ENCODE measurements around the gene NPHP4. TPM values are rescaled to one million over a fixed set of nuclear protein-coding genes. Genes with fewer than 3 reads are reported as not detected.

NPHP4 gene
- total RNA-seq, 2 donors from 2014 or later: 11.4 to 32.2 TPM

GRCh38 chr1:5941671-5942070 is 50.6 kb downstream of the NPHP4 start:
- H3K4me3 ChIP-seq: no peak overlapping the region
- intact Hi-C loops (cut with DNase I): no loop called here
- no peaks in the 10 kb centered on the region for H3K4me1 ChIP-seq (replicated peaks)
- H3K27me3 ChIP-seq (replicated peaks; ENCODE audit: insufficient read depth): no peaks in the 10 kb centered on the region
- WGBS: 90% methylated on average over 7 of the region's 7 CpGs
- no peak for DNase-seq (ENCODE audit: low spot score)
- H3K9me3 ChIP-seq: no peaks in the 10 kb centered on the region
- H3K27ac ChIP-seq: no peak overlapping the region
- H3K36me3 ChIP-seq: no peaks in the 10 kb centered on the region
- TF ChIP-seq POLR2A (IDR thresholded peaks at IDR 0.05): no peak
- TF ChIP-seq POLR2AphosphoS5 (IDR thresholded peaks at IDR 0.05): no peak
- TF ChIP-seq CTCF (IDR thresholded peaks at IDR 0.05): no peak

- Histone ChIP-seq H3K27ac (no peak overlapping the region), H3K4me3 (no peak overlapping the region), H3K9me3 (no peaks in the 10 kb centered on the region), H3K36me3 (no peaks in the 10 kb centered on the region), H3K27me3 (replicated peaks; ENCODE audit: insufficient read depth) (no peaks in the 10 kb centered on the region), H3K4me1 (replicated peaks) (no peaks in the 10 kb centered on the region)
- no peak for TF ChIP-seq CTCF (IDR thresholded peaks at IDR 0.05)
- no peak for TF ChIP-seq POLR2AphosphoS5 (IDR thresholded peaks at IDR 0.05)
- no peak for TF ChIP-seq POLR2A (IDR thresholded peaks at IDR 0.05)
- DNase-seq (ENCODE audit: low spot score): no peak
- intact Hi-C loops (cut with DNase I): no loop called here
- WGBS: 89% methylated on average over 2 of the region's 2 CpGs
Observed at GRCh38 chr1:5940723-5941407, 51.4 kb downstream of the NPHP4 start.

GRCh38 chr1:5939271-5940170 is 52.7 kb downstream of the NPHP4 start:
- intact Hi-C loops (cut with DNase I): no loop called here
- DNase-seq (ENCODE audit: low spot score): no peak
- TF ChIP-seq POLR2A (IDR thresholded peaks at IDR 0.05): no peak
- TF ChIP-seq POLR2AphosphoS5 (IDR thresholded peaks at IDR 0.05): no peak
- no peak for TF ChIP-seq CTCF (IDR thresholded peaks at IDR 0.05)
- H3K27me3 ChIP-seq (replicated peaks; ENCODE audit: insufficient read depth): no peaks in the 10 kb centered on the region
- H3K4me3 ChIP-seq: no peak overlapping the region
- no peaks in the 10 kb centered on the region for H3K36me3 ChIP-seq
- no peaks in the 10 kb centered on the region for H3K9me3 ChIP-seq
- 87% methylated on average over 13 of the region's 13 CpGs for WGBS
- H3K4me1 ChIP-seq (replicated peaks): no peaks in the 10 kb centered on the region
- no peak overlapping the region for H3K27ac ChIP-seq

- no peaks in the 10 kb centered on the region for H3K9me3 ChIP-seq
- intact Hi-C loops (cut with DNase I): no loop called here
- H3K4me1 ChIP-seq (replicated peaks): no peaks in the 10 kb centered on the region
- TF ChIP-seq POLR2A (IDR thresholded peaks at IDR 0.05): no peak
- TF ChIP-seq POLR2AphosphoS5 (IDR thresholded peaks at IDR 0.05): no peak
- H3K4me3 ChIP-seq: no peak overlapping the region
- 91% methylated on average over 16 of the region's 17 CpGs for WGBS
- no peaks in the 10 kb centered on the region for H3K36me3 ChIP-seq
- no peak overlapping the region for H3K27ac ChIP-seq
- H3K27me3 ChIP-seq (replicated peaks; ENCODE audit: insufficient read depth): no peaks in the 10 kb centered on the region
- DNase-seq (ENCODE audit: low spot score): no peak
Observed at GRCh38 chr1:5938101-5938646, 54.1 kb downstream of the NPHP4 start.

- 91% methylated on average over 9 of the region's 9 CpGs for WGBS
- H3K4me3 ChIP-seq: no peak overlapping the region
- no peaks in the 10 kb centered on the region for H3K27me3 ChIP-seq (replicated peaks; ENCODE audit: insufficient read depth)
- DNase-seq (ENCODE audit: low spot score): no peak
- intact Hi-C loops (cut with DNase I): no loop called here
- H3K27ac ChIP-seq: no peak overlapping the region
- H3K9me3 ChIP-seq: no peaks in the 10 kb centered on the region
- TF ChIP-seq POLR2A (IDR thresholded peaks at IDR 0.05) (no peak), POLR2AphosphoS5 (IDR thresholded peaks at IDR 0.05) (no peak), CTCF (IDR thresholded peaks at IDR 0.05) (no peak)
- H3K4me1 ChIP-seq (replicated peaks): no peaks in the 10 kb centered on the region
- H3K36me3 ChIP-seq: no peaks in the 10 kb centered on the region
Observed at GRCh38 chr1:5937373-5937857, 54.8 kb downstream of the NPHP4 start.
